CD4-positive, alpha-beta T cell treated with Interferon alpha-2 for 1 hour (primary cell): ENCODE results near the gene P2RX4.
"Not testable (repeated sequence)": the region's sequence is repeated elsewhere in the genome, so short reads cannot be mapped to it uniquely, and the experiment has no call there.

Source experiments
- DNase-seq, 2 donors: peaks; one replicate each; pipeline ENCODE4 v3.0.0-alpha.2; 2020 to 2022

Gene P2RX4

DNA sequence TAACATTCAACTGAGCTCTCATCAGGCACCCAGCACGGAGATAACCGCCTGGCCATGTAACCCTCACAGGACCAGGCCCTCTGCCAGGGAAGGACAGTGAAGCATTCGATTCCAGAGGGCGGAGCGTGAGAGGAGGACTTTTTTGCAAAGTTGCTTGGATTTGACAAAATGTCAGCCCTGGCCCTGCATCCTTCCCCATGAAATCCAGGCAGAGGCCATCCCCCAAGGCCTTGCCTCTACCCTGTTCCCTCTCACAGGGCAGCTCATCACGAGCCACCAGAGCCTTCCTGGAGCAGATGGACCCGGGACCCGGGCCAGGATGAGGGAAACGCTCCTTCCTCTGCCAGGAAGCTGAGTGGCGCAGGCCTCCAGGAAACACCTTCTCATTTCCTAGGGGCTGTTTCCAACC lies 69.6 kb downstream of the P2RX4 start:
- DNase-seq = no peak

DNA sequence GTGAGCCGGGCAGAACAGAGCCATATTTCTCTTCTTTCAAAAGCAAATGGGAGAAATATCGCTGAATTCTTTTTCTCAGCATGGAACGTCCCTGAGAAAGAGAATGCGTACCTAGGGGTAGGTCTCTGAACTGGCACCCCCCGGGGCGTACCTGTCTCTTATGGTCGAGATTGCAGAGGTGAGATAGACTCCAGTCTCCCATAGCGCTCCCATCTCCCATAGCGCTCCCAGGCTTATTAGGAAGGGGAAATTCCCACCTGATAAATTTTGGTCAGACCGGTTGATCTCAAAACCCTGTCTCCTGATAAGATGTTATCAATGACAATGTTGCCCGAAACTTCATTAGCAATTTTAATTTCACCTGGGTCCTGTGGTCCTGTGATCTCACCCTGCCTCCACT lies 70.6 kb downstream of the P2RX4 start:
- DNase-seq = not testable (repeated sequence)

DNA sequence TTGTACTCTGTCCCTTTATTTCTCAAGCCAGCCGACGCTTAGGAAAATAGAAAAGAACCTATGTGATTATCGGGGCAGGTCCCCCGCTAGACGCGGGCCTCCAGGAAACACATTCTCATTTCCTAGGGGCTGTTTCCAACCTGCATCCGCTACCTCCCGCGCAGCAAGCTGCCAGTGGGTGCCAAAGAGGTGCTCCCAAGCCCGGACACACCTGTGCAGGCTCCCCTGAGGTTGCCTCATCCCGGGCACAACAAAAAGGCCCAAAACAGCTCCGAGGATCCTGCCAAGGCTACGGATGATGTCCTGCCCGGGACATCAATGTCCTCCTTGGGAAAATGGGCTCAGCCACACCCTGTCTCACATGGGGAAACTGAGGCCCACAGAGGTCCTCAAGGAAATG lies 71.2 kb downstream of the P2RX4 start:
- not testable (repeated sequence) for DNase-seq

DNA sequence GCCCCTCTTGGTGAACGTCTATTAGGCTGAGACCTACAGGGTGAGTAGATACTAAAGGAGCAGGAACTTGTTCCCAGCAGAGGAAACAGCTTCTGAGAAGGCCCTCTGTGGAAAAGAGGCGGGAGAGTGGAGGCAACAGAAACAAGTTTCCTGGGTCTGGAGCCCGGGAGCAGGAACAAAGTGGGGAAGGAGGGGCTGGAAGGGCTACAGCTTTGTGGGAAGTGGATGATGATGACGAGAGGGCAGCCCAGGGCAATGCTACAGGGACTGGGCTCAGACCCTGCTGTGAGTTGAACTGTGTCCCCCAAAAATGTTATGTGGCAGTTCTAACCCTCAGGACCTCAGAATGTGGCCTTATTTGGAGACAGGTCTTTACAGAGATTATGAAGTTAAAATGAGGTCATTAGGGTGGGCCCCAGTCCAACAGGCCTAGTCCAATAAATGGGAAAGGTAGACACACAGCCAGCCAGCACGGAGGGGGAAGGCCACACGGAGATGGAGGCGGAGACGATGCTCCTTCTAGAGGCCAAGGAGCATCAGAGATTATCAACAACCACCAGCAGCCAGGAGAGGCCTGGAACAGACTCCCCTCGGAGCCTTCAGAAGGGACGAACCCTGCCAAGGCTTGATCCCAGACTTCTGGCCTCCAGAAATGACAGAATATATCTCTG lies 72.3 kb downstream of the P2RX4 start:
- DNase-seq = no peak

DNA sequence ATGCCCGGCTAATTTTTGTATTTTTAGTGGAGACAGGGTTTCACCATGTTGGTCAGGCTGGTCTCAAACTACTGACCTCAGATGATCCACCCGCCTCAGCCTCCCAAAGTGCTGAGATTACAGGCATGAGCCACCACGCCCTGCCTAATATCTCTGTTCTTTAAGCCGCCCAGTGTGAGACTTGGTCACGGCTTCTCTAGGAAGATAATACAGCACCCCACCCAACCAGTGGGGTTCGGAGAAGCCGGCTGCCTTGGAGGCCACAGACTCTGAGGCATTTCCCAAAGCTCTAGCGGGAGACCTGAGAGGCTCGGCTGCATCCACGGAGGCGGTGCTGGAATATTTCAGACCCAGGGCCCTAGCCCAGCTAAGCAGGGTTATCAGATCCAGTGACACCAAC lies 73.0 kb downstream of the P2RX4 start:
- DNase-seq = not testable (repeated sequence)

DNA sequence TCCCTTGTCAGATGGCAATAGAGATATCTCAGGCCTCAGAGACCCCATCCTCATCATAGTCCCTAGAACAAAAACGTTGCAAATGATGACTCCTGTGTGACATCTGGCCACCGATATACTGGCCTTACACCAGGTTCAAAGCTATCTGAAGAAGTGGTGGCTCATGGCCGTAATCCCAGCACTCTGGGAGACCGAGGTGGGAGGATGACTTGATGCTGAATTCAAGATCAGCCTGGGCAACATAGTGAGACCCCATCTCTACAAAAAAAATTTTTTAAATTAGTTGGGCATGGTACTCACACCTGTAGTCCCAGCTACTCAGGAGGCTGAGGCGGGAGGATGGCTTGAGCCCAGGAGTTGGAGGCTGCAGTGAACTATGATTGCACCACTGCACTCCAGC lies 73.5 kb downstream of the P2RX4 start:
- no peak for DNase-seq
